Measurements from ENCODE around the gene KRTAP5-3. TPM values are rescaled to one million over a fixed set of nuclear protein-coding genes. Genes with fewer than 3 reads are reported as not detected.

Gene KRTAP5-3
- total RNA-seq, 1 donor from 2014 or later: not detected

DNA sequence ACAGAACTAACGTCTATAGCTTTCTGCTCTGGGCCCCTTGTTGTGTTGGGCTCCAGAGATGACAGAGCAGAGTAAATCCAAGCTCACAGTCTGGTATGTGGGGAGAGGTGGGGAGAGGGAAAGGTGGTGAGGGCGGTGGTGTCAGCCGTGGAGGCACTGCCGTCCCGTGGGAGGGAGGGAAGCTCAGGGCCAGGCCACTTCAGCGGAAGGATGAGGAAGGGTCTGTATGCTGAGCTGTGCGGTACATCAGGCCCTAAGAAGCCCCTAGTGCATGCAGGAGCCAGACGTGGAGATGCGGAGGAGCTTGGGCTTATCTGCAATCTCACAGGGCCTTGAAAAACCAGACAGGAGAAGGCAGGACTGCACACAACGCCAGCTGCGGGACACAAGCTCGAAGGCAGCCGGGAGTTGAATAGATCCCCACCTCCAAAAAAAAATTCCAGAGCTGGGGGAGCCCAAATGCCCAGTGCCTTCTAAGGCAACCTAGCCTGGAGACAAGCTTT is 22.9 kb upstream of the KRTAP5-3 start:
- no peaks in the 10 kb centered on the region for H3K9me3 Mint-ChIP-seq (ENCODE audit: unreplicated experiment)
- DNase-seq (ENCODE audit: extremely low spot score, unreplicated experiment): no peak
- no peak overlapping the region for H3K4me3 Mint-ChIP-seq (ENCODE audit: unreplicated experiment)
- H3K36me3 Mint-ChIP-seq (ENCODE audit: unreplicated experiment): no peaks in the 10 kb centered on the region
- H3K4me1 Mint-ChIP-seq (ENCODE audit: unreplicated experiment): no peaks in the 10 kb centered on the region
- peaks cover 62% of the 10 kb centered on the region for H3K27me3 Mint-ChIP-seq (ENCODE audit: unreplicated experiment)
- TF ChIP-seq CTCF (IDR thresholded peaks at IDR 0.05): no peak
- H3K27ac Mint-ChIP-seq (ENCODE audit: unreplicated experiment): no peak overlapping the region

GRCh38 chr11:1630271-1630670 is 22.0 kb upstream of the KRTAP5-3 start:
- no peak for DNase-seq (ENCODE audit: extremely low spot score, unreplicated experiment)
- no peak overlapping the region for H3K27ac Mint-ChIP-seq (ENCODE audit: unreplicated experiment)
- no peaks in the 10 kb centered on the region for H3K9me3 Mint-ChIP-seq (ENCODE audit: unreplicated experiment)
- no peak for TF ChIP-seq CTCF (IDR thresholded peaks at IDR 0.05)
- H3K4me1 Mint-ChIP-seq (ENCODE audit: unreplicated experiment): no peaks in the 10 kb centered on the region
- no peak overlapping the region for H3K4me3 Mint-ChIP-seq (ENCODE audit: unreplicated experiment)
- no peaks in the 10 kb centered on the region for H3K36me3 Mint-ChIP-seq (ENCODE audit: unreplicated experiment)
- peaks cover 58% of the 10 kb centered on the region for H3K27me3 Mint-ChIP-seq (ENCODE audit: unreplicated experiment)

GRCh38 chr11:1629326-1630185 is 21.3 kb upstream of the KRTAP5-3 start, which contains the start of gene KRTAP5-5:
Gene KRTAP5-5, plus strand, starts transcription at chr11:1629775. Its CDS starts 66 bp downstream, at chr11:1629841.
- no peak for DNase-seq (ENCODE audit: extremely low spot score, unreplicated experiment)
- Mint-ChIP-seq H3K9me3 (ENCODE audit: unreplicated experiment) (no peaks in the 10 kb centered on the region), H3K27me3 (ENCODE audit: unreplicated experiment) (peaks cover 59% of the 10 kb centered on the region), H3K27ac (ENCODE audit: unreplicated experiment) (no peak within 1 kb of the TSS), H3K4me1 (ENCODE audit: unreplicated experiment) (no peaks in the 10 kb centered on the region), H3K4me3 (ENCODE audit: unreplicated experiment) (no peak within 1 kb of the TSS), H3K36me3 (ENCODE audit: unreplicated experiment) (no peaks in the 10 kb centered on the region)
- TF ChIP-seq CTCF (IDR thresholded peaks at IDR 0.05): no peak

- Mint-ChIP-seq H3K36me3 (ENCODE audit: unreplicated experiment) (no peaks in the 10 kb centered on the region), H3K4me1 (ENCODE audit: unreplicated experiment) (no peaks in the 10 kb centered on the region), H3K27ac (ENCODE audit: unreplicated experiment) (no peak overlapping the region), H3K27me3 (ENCODE audit: unreplicated experiment) (peaks cover 64% of the 10 kb centered on the region), H3K9me3 (ENCODE audit: unreplicated experiment) (no peaks in the 10 kb centered on the region), H3K4me3 (ENCODE audit: unreplicated experiment) (no peak overlapping the region)
- DNase-seq (ENCODE audit: extremely low spot score, unreplicated experiment): no peak
- peak; percentile 89 for TF ChIP-seq CTCF (IDR thresholded peaks at IDR 0.05)
Measured at GRCh38 chr11:1628506-1629325, 20.5 kb upstream of the KRTAP5-3 start.

GRCh38 chr11:1625541-1625940 is 17.3 kb upstream of the KRTAP5-3 start:
- Mint-ChIP-seq H3K27ac (ENCODE audit: unreplicated experiment) (no peak overlapping the region), H3K36me3 (ENCODE audit: unreplicated experiment) (no peaks in the 10 kb centered on the region), H3K9me3 (ENCODE audit: unreplicated experiment) (no peaks in the 10 kb centered on the region), H3K4me1 (ENCODE audit: unreplicated experiment) (no peaks in the 10 kb centered on the region), H3K4me3 (ENCODE audit: unreplicated experiment) (no peak overlapping the region), H3K27me3 (ENCODE audit: unreplicated experiment) (peaks cover 58% of the 10 kb centered on the region)
- no peak for DNase-seq (ENCODE audit: extremely low spot score, unreplicated experiment)
- TF ChIP-seq CTCF (IDR thresholded peaks at IDR 0.05): no peak

Data from osteocyte (in vitro differentiated cells).